Osteoblast (primary cell): ENCODE data around the gene CHN1. TPM values are rescaled to one million over a fixed set of nuclear protein-coding genes. Genes with fewer than 3 reads are reported as not detected.
A peak's percentile ranks its signal among the peaks of the same experiment; 100 is the strongest.

ENCODE experiments used
- DNase-seq: peaks from one replicate; pipeline ENCODE4 v3.0.0; 2011; ENCODE audit warnings: low spot score, mixed read lengths; ENCODE audit not compliant: insufficient read length; ENCODE audit errors: missing footprints
- H2AFZ ChIP-seq: 2 replicates; pipeline ENCODE4 v1.6.0; 2011; ENCODE audit warnings: mild to moderate bottlenecking, low read length
- H3K27ac ChIP-seq: 2 replicates; pipeline ENCODE4 v1.5.1; 2011; ENCODE audit warnings: mild to moderate bottlenecking, low read depth, low read length, moderate library complexity
- H3K27me3 ChIP-seq: 2 replicates; pipeline ENCODE4 v1.6.0; 2012; ENCODE audit warnings: mild to moderate bottlenecking, control low read depth, inconsistent platforms, low read length, moderate library complexity; ENCODE audit not compliant: insufficient read depth
- H3K36me3 ChIP-seq: 2 replicates; pipeline ENCODE4 v1.5.1; 2011; ENCODE audit warnings: mild to moderate bottlenecking, low read length, control low read depth, moderate library complexity; ENCODE audit not compliant: insufficient read depth
- H3K4me1 ChIP-seq: 2 replicates; pipeline ENCODE4 v1.5.1; 2011; ENCODE audit warnings: mild to moderate bottlenecking, low read length, control low read depth, moderate library complexity; ENCODE audit not compliant: insufficient read depth
- H3K4me2 ChIP-seq: 2 replicates; pipeline ENCODE4 v1.6.0; 2011; ENCODE audit warnings: mild to moderate bottlenecking, low read length; ENCODE audit not compliant: insufficient read depth
- H3K4me3 ChIP-seq: fragments of 200-600 bp; sonication (generic); 3 replicates; pipeline ENCODE4 v1.5.1; 2012; ENCODE audit warnings: mild to moderate bottlenecking, low read length, inconsistent platforms; ENCODE audit not compliant: insufficient read depth
- H3K79me2 ChIP-seq: 2 replicates; pipeline ENCODE4 v1.6.0; 2012; ENCODE audit warnings: mild to moderate bottlenecking, low read length, control low read depth, inconsistent platforms; ENCODE audit not compliant: insufficient read depth
- H3K9me3 ChIP-seq: 2 replicates; pipeline ENCODE4 v1.5.1; 2011; ENCODE audit warnings: low read depth, low read length, control low read depth
- H4K20me1 ChIP-seq: 2 replicates; pipeline ENCODE4 v1.6.0; 2012; ENCODE audit warnings: mild to moderate bottlenecking, low read length, control low read depth; ENCODE audit not compliant: insufficient read depth
- CTCF ChIP-seq: IDR thresholded peaks from 2 replicates; pipeline ENCODE4 v1.5.1; 2011; ENCODE audit warnings: mild to moderate bottlenecking, low read depth, low read length, moderate library complexity; ENCODE audit errors: extremely low read depth
- total RNA-seq: library from RNA; depleted of rRNA; stranded (reverse); fragments of >200 nt; gene quantifications from 2 replicates; pipeline ENCODE4 v1.2.3, GENCODE V29; 2012

CHN1 gene
- 33.7 and 54.5 TPM in 2 replicates for total RNA-seq

GRCh38 chr2:175004980-175005732 lies at the start of gene CHN1:
CHN1 (minus strand) TSS chr2:175005381; CDS start chr2:175004912, 469 bp downstream.
- Histone ChIP-seq H3K4me1 (peaks cover 3% of the 10 kb centered on the region), H3K79me2 (no peaks in the 10 kb centered on the region), H3K36me3 (no peaks in the 10 kb centered on the region), H3K9me3 (no peaks in the 10 kb centered on the region), H2AFZ (peak within 1 kb of the TSS; percentile 88), H3K4me2 (peak within 1 kb of the TSS; percentile 81), H3K27ac (no peak within 1 kb of the TSS), H4K20me1 (no peaks in the 10 kb centered on the region), H3K4me3 (peak within 1 kb of the TSS; percentile 75), H3K27me3 (peaks cover 74% of the 10 kb centered on the region)
- peak; percentile 95 for DNase-seq
- no peak for TF ChIP-seq CTCF

- no peaks in the 10 kb centered on the region for H3K79me2 ChIP-seq
- no peak overlapping the region for H3K4me3 ChIP-seq
- H4K20me1 ChIP-seq: no peaks in the 10 kb centered on the region
- no peak overlapping the region for H3K27ac ChIP-seq
- no peak for TF ChIP-seq CTCF
- no peaks in the 10 kb centered on the region for H3K9me3 ChIP-seq
- H3K27me3 ChIP-seq: no peaks in the 10 kb centered on the region
- H3K36me3 ChIP-seq: no peaks in the 10 kb centered on the region
- no peaks in the 10 kb centered on the region for H3K4me1 ChIP-seq
- no peak overlapping the region for H2AFZ ChIP-seq
- no peak overlapping the region for H3K4me2 ChIP-seq
- DNase-seq: no peak
Observed at GRCh38 chr2:175054340-175054739, 49.2 kb upstream of the CHN1 start.

GRCh38 chr2:175049661-175050060 lies 44.5 kb upstream of the CHN1 start:
- Histone ChIP-seq H3K4me1 (no peaks in the 10 kb centered on the region), H3K9me3 (no peaks in the 10 kb centered on the region), H3K27ac (no peak overlapping the region), H4K20me1 (no peaks in the 10 kb centered on the region), H3K36me3 (no peaks in the 10 kb centered on the region), H3K4me3 (no peak overlapping the region), H3K4me2 (no peak overlapping the region), H2AFZ (no peak overlapping the region), H3K79me2 (no peaks in the 10 kb centered on the region), H3K27me3 (no peaks in the 10 kb centered on the region)
- no peak for TF ChIP-seq CTCF
- DNase-seq: no peak

GRCh38 chr2:175048275-175048674 lies 43.1 kb upstream of the CHN1 start:
- Histone ChIP-seq H3K4me2 (no peak overlapping the region), H3K79me2 (no peaks in the 10 kb centered on the region), H3K36me3 (no peaks in the 10 kb centered on the region), H3K27me3 (no peaks in the 10 kb centered on the region), H2AFZ (no peak overlapping the region), H3K4me3 (no peak overlapping the region), H4K20me1 (no peaks in the 10 kb centered on the region), H3K4me1 (no peaks in the 10 kb centered on the region), H3K27ac (no peak overlapping the region), H3K9me3 (no peaks in the 10 kb centered on the region)
- no peak for DNase-seq
- no peak for TF ChIP-seq CTCF
